Suprapubic skin (tissue), 4 donors: ENCODE results near the gene RASSF4. TPM values are rescaled to one million over a fixed set of nuclear protein-coding genes. Genes with fewer than 3 reads are reported as not detected.

Source experiments
- DNase-seq, 2 donors: peaks; one replicate each; pipeline ENCODE4 v3.0.0-alpha.2; 2019; ENCODE audit warnings: low spot score in 2 of 2
- H3K27ac ChIP-seq: fragments of 200-600 bp; sonication (generic); one replicate; pipeline ENCODE4 v1.5.1; 2019
- H3K27me3 ChIP-seq: fragments of 200-600 bp; sonication (generic); one replicate; pipeline ENCODE4 v1.5.1; 2019
- H3K36me3 ChIP-seq: fragments of 200-600 bp; sonication (generic); one replicate; pipeline ENCODE4 v1.5.1; 2019
- H3K4me1 ChIP-seq: fragments of 200-600 bp; sonication (generic); one replicate; pipeline ENCODE4 v1.5.1; 2019
- H3K4me3 ChIP-seq: fragments of 200-600 bp; sonication (generic); one replicate; pipeline ENCODE4 v1.5.1; 2019; ENCODE audit warnings: mild to moderate bottlenecking
- H3K9me3 ChIP-seq: fragments of 200-600 bp; sonication (generic); one replicate; pipeline ENCODE4 v1.5.1; 2019
- EP300 ChIP-seq: sonication (generic); formaldehyde crosslinking; IDR thresholded peaks from one replicate; pipeline ENCODE4 v1.6.1; 2017; ENCODE audit warnings: antibody characterized with exemption
- POLR2A ChIP-seq, 2 donors: fragments of 450-650 bp; IDR thresholded peaks; one replicate each; pipeline ENCODE4 v1.6.1; 2017; ENCODE audit warnings: antibody characterized with exemption in 2 of 2, mild to moderate bottlenecking in 2 of 2, moderate library complexity in 2 of 2
- POLR2AphosphoS5 ChIP-seq, 3 donors: sonication (generic); formaldehyde crosslinking; IDR thresholded peaks; one replicate each; pipeline ENCODE4 v1.6.1; 2017; ENCODE audit warnings: antibody characterized with exemption in 3 of 3
- WGBS: methylation state at CpG from one replicate; pipeline ENCODE4 v1.1.5; 2018; 5-methylcytosine and 5-hydroxymethylcytosine counted together
- total RNA-seq, 4 donors: library from RNA; depleted of rRNA; stranded (reverse); fragments of >200 nt; gene quantifications; one replicate each; pipeline ENCODE4 v1.1.0, GENCODE V29; 2016
- TF ChIP-seq, protein P1 (sequence below), 2 donors: fragments of 200-600 bp in 1 of 2; fragments of 450-650 bp in 1 of 2; sonication (generic) in 1 of 2; IDR thresholded peaks; one replicate each; pipeline ENCODE4 v1.5.1; 2016 to 2019; ENCODE audit warnings: antibody characterized with exemption in 2 of 2, mild to moderate bottlenecking in 1 of 2, moderate library complexity in 1 of 2

RASSF4 gene
- total RNA-seq, 4 donors from 2014 or later = 4.4 to 23.3 (median 12.9) TPM

DNA sequence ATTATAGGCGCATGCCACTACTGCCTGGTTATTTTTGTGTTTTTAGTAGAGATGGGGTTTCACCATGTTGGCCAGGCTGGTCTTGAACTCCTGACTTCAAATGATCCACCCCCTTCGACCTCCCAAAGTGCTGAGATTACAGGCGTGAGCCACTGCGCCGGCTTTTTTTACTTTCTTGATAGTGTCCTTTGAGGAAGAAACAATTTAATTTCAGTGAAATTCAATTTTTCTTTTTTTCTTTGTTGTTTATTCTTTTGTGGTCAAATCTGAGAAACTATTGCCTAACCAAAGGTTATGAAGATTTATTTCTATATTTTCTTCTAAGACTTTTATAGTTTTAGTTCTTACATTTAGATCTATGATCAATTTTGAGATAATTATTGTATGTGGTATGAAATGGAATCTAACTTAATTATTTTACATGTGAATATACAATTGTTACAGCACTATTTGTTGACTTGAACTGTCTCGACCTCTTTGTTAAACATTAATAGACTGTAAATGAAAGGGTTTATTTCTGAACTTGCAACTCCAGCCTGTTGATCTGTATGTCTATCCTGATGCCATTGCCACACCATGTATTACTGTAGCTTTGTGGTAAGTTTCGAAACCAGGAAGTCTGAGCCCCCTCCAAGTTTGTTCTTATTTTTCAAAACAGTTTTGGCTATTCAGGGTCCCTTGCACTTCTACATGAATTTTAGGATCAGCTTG is 19.8 kb upstream of the RASSF4 start:
- no peak overlapping the region for H3K4me3 ChIP-seq

DNA sequence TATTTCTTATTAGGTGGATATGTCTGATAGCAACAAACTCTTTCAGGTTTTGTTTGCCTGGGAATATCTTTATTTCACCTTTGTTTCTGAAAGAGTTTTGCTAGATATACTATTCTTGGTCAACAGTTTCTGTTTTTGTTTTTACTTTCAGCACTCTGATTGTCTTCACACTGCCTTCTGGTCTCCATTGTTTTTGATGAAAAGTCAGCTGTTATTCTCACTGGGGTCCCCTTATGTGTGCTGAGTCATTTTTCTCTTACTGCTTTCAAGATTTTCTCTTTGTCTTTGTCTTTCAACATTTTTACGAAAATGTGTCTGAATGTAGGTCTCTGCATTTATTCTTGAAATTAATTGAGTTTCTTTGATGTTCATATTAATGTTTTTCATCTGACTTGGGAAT is 15.2 kb upstream of the RASSF4 start:
- TF ChIP-seq EP300 (no peak), POLR2AphosphoS5 (IDR thresholded peaks at IDR 0.05) (no peak), POLR2A (IDR thresholded peaks at IDR 0.05) (no peak)
- TF ChIP-seq, protein P1, sequence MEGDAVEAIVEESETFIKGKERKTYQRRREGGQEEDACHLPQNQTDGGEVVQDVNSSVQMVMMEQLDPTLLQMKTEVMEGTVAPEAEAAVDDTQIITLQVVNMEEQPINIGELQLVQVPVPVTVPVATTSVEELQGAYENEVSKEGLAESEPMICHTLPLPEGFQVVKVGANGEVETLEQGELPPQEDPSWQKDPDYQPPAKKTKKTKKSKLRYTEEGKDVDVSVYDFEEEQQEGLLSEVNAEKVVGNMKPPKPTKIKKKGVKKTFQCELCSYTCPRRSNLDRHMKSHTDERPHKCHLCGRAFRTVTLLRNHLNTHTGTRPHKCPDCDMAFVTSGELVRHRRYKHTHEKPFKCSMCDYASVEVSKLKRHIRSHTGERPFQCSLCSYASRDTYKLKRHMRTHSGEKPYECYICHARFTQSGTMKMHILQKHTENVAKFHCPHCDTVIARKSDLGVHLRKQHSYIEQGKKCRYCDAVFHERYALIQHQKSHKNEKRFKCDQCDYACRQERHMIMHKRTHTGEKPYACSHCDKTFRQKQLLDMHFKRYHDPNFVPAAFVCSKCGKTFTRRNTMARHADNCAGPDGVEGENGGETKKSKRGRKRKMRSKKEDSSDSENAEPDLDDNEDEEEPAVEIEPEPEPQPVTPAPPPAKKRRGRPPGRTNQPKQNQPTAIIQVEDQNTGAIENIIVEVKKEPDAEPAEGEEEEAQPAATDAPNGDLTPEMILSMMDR (IDR thresholded peaks at IDR 0.05) = no peak
- H3K36me3 ChIP-seq = no peaks in the 10 kb centered on the region
- H3K4me3 ChIP-seq = no peak overlapping the region
- H3K27ac ChIP-seq = no peak overlapping the region
- H3K4me1 ChIP-seq = no peaks in the 10 kb centered on the region
- DNase-seq = no peak
- H3K9me3 ChIP-seq = peaks cover 3% of the 10 kb centered on the region
- 89% methylated on average over 1 of the region's 1 CpG for WGBS
- H3K27me3 ChIP-seq = no peaks in the 10 kb centered on the region

More for the DNA sequence above, 19.8 kb upstream of the RASSF4 start:
- TF ChIP-seq EP300 = no peak
- Histone ChIP-seq H3K27ac (no peak overlapping the region), H3K4me1 (peaks cover 17% of the 10 kb centered on the region), H3K27me3 (no peaks in the 10 kb centered on the region), H3K36me3 (no peaks in the 10 kb centered on the region), H3K9me3 (peaks cover 3% of the 10 kb centered on the region)
- DNase-seq = no peak
- 89% methylated on average over 7 of the region's 7 CpGs for WGBS

DNA sequence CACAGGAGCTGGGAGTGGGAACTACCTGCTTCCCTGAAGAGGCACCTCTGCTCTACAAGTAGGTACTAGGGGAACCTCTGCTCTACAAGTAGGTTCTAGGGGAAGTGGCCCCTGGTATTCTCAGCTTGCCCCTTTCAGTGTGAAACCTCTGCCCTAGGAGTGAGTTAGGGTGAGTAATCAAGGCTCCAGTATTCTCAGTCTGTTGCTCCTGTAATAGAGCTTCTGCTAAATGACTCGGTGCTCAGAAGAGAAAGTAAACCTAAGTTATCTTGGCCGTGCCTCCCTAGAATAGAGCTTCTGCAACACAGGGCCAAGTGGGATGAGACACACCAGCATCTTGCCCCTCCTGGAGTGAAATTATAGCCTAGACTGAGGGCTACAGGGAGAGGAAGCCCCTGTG is 13.4 kb upstream of the RASSF4 start:
- WGBS = 56% methylated on average over 2 of the region's 2 CpGs
- H3K27ac ChIP-seq = no peak overlapping the region

DNA sequence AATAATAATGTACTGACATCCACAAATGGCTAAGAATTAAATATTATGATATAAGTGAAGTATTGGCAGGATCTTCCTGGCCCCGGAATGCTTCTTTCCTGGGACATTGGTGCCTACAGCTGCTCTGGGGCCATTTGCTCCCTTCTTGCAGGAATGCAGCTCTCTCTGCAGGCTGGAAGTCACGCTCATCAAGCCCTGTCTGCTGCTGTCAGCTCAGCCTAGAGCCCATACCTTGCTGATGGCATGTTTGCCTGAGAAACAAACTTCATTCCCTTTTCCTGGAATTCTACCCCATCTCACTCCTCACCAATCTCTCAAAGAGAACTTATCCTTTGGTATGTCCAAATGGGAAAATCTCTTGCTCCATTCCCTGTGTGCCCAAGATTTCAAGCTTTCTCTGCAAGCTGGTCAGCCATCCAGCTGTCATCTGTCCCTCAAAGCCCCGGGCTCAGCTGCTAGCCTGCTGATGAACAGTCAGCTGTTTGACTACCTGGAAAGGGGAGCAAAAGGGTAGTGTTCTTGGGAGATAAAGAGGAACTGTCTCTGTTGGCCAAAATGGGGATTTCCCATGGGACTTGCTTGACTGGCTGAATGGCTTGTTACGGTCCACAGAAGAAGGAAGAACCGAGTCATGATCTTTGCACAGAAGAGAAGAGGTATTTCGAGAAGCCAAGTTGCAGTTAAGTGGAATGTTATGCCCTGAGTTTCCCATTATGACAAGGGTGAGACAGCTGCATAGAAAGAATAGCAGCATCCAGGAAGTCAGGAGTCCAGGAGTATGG is 12.0 kb upstream of the RASSF4 start:
- WGBS = 75% methylated on average over 6 of the region's 6 CpGs
- H3K27ac ChIP-seq = no peak overlapping the region
- H3K4me1 ChIP-seq = no peaks in the 10 kb centered on the region
- TF ChIP-seq POLR2A (IDR thresholded peaks at IDR 0.05) = no peak
- no peak for TF ChIP-seq EP300
- DNase-seq = no peak
- no peak overlapping the region for H3K4me3 ChIP-seq
- no peaks in the 10 kb centered on the region for H3K9me3 ChIP-seq
- no peaks in the 10 kb centered on the region for H3K27me3 ChIP-seq
- no peaks in the 10 kb centered on the region for H3K36me3 ChIP-seq

More for the DNA sequence above, 13.4 kb upstream of the RASSF4 start:
- H3K4me3 ChIP-seq = no peak overlapping the region
- no peaks in the 10 kb centered on the region for H3K4me1 ChIP-seq
- TF ChIP-seq POLR2AphosphoS5 (IDR thresholded peaks at IDR 0.05) (no peak), POLR2A (IDR thresholded peaks at IDR 0.05) (no peak), EP300 (no peak)
- TF ChIP-seq, protein P1 (IDR thresholded peaks at IDR 0.05) = no peak
- H3K36me3 ChIP-seq = no peaks in the 10 kb centered on the region
- DNase-seq = peak in 1 of 2 donors; percentile 24
- no peaks in the 10 kb centered on the region for H3K27me3 ChIP-seq
- H3K9me3 ChIP-seq = no peaks in the 10 kb centered on the region

DNA sequence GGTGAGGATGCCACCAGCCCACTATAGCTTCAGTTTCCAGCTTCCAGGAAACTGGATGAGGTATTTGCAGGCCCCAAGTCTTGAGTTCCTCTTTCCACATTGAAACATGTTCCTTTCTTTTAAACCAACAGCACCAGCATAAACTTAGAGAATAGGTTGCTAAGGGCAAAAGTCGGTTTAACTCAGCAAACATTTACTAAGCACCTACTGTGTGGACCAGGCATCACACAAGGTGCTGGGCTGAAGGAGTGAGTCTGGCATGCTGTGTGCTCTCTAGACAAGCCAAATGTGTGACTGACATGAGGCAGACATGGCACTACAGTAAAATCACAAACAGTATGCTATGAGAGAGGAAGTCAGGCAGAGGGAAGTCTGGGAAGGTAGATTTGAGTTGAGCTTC is 11.0 kb upstream of the RASSF4 start:
- DNase-seq = no peak
- Histone ChIP-seq H3K36me3 (no peaks in the 10 kb centered on the region), H3K4me1 (no peaks in the 10 kb centered on the region), H3K27me3 (no peaks in the 10 kb centered on the region), H3K9me3 (no peaks in the 10 kb centered on the region), H3K4me3 (no peak overlapping the region), H3K27ac (no peak overlapping the region)
- TF ChIP-seq, protein P1 (IDR thresholded peaks at IDR 0.05) = no peak
- no peak for TF ChIP-seq POLR2A (IDR thresholded peaks at IDR 0.05)
- no peak for TF ChIP-seq POLR2AphosphoS5 (IDR thresholded peaks at IDR 0.05)
- TF ChIP-seq EP300 = no peak
- WGBS = 90% methylated on average over 1 of the region's 1 CpG

DNA sequence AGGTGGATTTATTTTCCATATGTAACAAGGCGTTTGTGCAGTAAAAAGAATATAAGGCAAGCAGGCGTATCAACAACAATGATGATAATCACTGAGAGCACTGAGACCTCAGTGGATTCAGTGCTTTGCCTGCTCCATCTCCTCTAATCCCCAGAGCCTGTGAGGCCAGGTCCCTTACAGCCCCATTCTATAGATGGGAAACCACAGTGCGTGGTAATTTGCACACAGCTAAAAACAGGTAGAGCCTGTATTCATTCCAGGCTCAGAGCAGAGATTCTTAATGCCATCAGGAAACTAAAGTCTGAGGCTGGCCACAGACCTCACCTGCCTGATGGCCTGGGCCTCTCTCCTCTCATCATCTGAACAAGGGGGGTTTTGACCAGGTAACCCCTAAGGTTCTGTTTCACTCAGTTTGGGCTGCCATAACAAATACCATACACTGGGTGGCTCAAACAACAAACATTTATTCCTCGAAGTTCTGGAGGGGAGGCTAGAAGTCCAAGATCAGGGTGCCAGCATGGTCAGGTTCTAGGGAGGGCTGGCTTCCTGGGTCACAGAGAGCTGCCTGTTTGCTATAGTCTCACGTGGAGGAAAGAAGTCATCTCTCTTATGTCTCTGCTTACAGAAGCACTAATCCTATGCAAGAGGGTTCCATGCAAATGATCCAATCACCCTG is 10.3 kb upstream of the RASSF4 start:
- Histone ChIP-seq H3K36me3 (no peaks in the 10 kb centered on the region), H3K27me3 (no peaks in the 10 kb centered on the region), H3K4me3 (no peak overlapping the region), H3K4me1 (no peaks in the 10 kb centered on the region), H3K27ac (no peak overlapping the region), H3K9me3 (no peaks in the 10 kb centered on the region)
- DNase-seq = no peak
- 81% methylated on average over 5 of the region's 5 CpGs for WGBS
- TF ChIP-seq EP300 (no peak), POLR2AphosphoS5 (IDR thresholded peaks at IDR 0.05) (no peak), POLR2A (IDR thresholded peaks at IDR 0.05) (no peak)
- TF ChIP-seq, protein P1 (IDR thresholded peaks at IDR 0.05) = no peak
